ENCODE results near the gene SLC35E3. TPM values are rescaled to one million over a fixed set of nuclear protein-coding genes. Genes with fewer than 3 reads are reported as not detected.

SLC35E3 gene
- total RNA-seq, 6 experiments from 2014 or later: 10.7 to 17.0 (median 12.0) TPM

- no peaks in the 10 kb centered on the region; the same call in none of the 2 replicates for H3K4me1 Mint-ChIP-seq (ENCODE audit: low read depth)
- H3K27me3 Mint-ChIP-seq (ENCODE audit: insufficient read depth): no peaks in the 10 kb centered on the region; the same call in 1 of the 2 replicates
- H3K27ac Mint-ChIP-seq: no peak overlapping the region
- no peak for TF ChIP-seq CTCF (IDR thresholded peaks at IDR 0.05)
- no peaks in the 10 kb centered on the region for H3K9me3 Mint-ChIP-seq
- H3K4me3 Mint-ChIP-seq: no peak overlapping the region
- no peak for DNase-seq
- H3K36me3 Mint-ChIP-seq (ENCODE audit: low read depth): no peaks in the 10 kb centered on the region; the same call in 1 of the 2 replicates
Observed at GRCh38 chr12:68768431-68768939, 22.5 kb downstream of the SLC35E3 start.

- Mint-ChIP-seq H3K36me3 (ENCODE audit: low read depth) (no peaks in the 10 kb centered on the region), H3K4me3 (no peak overlapping the region), H3K4me1 (ENCODE audit: low read depth) (no peaks in the 10 kb centered on the region; the same call in none of the 2 replicates), H3K27ac (no peak overlapping the region), H3K27me3 (ENCODE audit: insufficient read depth) (no peaks in the 10 kb centered on the region; the same call in 1 of the 2 replicates), H3K9me3 (no peaks in the 10 kb centered on the region)
- TF ChIP-seq CTCF (IDR thresholded peaks at IDR 0.05): no peak
- no peak for DNase-seq
Observed at GRCh38 chr12:68769941-68770340, 24.0 kb downstream of the SLC35E3 start.

GRCh38 chr12:68771223-68771925, 25.4 kb downstream of the SLC35E3 start:
- no peaks in the 10 kb centered on the region; the same call in none of the 2 replicates for H3K4me1 Mint-ChIP-seq (ENCODE audit: low read depth)
- DNase-seq: no peak
- no peak overlapping the region for H3K4me3 Mint-ChIP-seq
- H3K9me3 Mint-ChIP-seq: no peaks in the 10 kb centered on the region
- no peak overlapping the region for H3K27ac Mint-ChIP-seq
- no peak for TF ChIP-seq CTCF (IDR thresholded peaks at IDR 0.05)
- no peaks in the 10 kb centered on the region for H3K36me3 Mint-ChIP-seq (ENCODE audit: low read depth)
- no peaks in the 10 kb centered on the region; the same call in 1 of the 2 replicates for H3K27me3 Mint-ChIP-seq (ENCODE audit: insufficient read depth)

GRCh38 chr12:68772714-68773113, 26.7 kb downstream of the SLC35E3 start:
- DNase-seq: no peak
- no peak overlapping the region for H3K27ac Mint-ChIP-seq
- H3K36me3 Mint-ChIP-seq (ENCODE audit: low read depth): no peaks in the 10 kb centered on the region
- no peaks in the 10 kb centered on the region for H3K9me3 Mint-ChIP-seq
- H3K4me1 Mint-ChIP-seq (ENCODE audit: low read depth): no peaks in the 10 kb centered on the region; the same call in none of the 2 replicates
- H3K27me3 Mint-ChIP-seq (ENCODE audit: insufficient read depth): no peaks in the 10 kb centered on the region; the same call in 1 of the 2 replicates
- no peak overlapping the region for H3K4me3 Mint-ChIP-seq
- TF ChIP-seq CTCF (IDR thresholded peaks at IDR 0.05): no peak

- no peak for TF ChIP-seq CTCF (IDR thresholded peaks at IDR 0.05)
- DNase-seq: no peak
- Mint-ChIP-seq H3K27ac (no peak overlapping the region), H3K4me3 (no peak overlapping the region), H3K9me3 (no peaks in the 10 kb centered on the region), H3K4me1 (ENCODE audit: low read depth) (no peaks in the 10 kb centered on the region; the same call in 1 of the 2 replicates), H3K27me3 (ENCODE audit: insufficient read depth) (no peaks in the 10 kb centered on the region; the same call in 1 of the 2 replicates), H3K36me3 (ENCODE audit: low read depth) (no peaks in the 10 kb centered on the region)
Observed at GRCh38 chr12:68773582-68773981, 27.6 kb downstream of the SLC35E3 start.
